Kidney epithelial cell (primary cell): ENCODE data around the gene BCL6B. TPM values are rescaled to one million over a fixed set of nuclear protein-coding genes. Genes with fewer than 3 reads are reported as not detected.

Experiments
- DNase-seq: peaks from one replicate; pipeline ENCODE4 v3.0.0-alpha.2; 2010; ENCODE audit warnings: low read depth
- H3K27me3 ChIP-seq: 2 replicates; pipeline ENCODE4 v1.6.0; 2011; ENCODE audit warnings: low read length; ENCODE audit not compliant: control insufficient read depth, insufficient read depth
- H3K36me3 ChIP-seq: 2 replicates; pipeline ENCODE4 v1.5.1; 2011; ENCODE audit warnings: low read length; ENCODE audit not compliant: control insufficient read depth, insufficient read depth
- H3K4me3 ChIP-seq: 2 replicates; pipeline ENCODE4 v1.5.1; 2011; ENCODE audit warnings: low read depth, mild to moderate bottlenecking, control low read depth, low read length
- CTCF ChIP-seq: IDR thresholded peaks from 2 replicates; pipeline ENCODE4 v1.5.1; 2011; ENCODE audit warnings: mild to moderate bottlenecking, moderate library complexity, low read length, control low read depth, inconsistent platforms; ENCODE audit not compliant: insufficient read depth, poor library complexity, severe bottlenecking
- total RNA-seq: library from RNA; depleted of rRNA; stranded (reverse); fragments of >200 nt; gene quantifications from 2 replicates; pipeline ENCODE4 v1.2.3, GENCODE V29; 2015

Gene BCL6B
- total RNA-seq, 1 donor from 2014 or later = 0.08 TPM

- Histone ChIP-seq H3K4me3 (no peak overlapping the region), H3K36me3 (no peaks in the 10 kb centered on the region), H3K27me3 (peaks cover 17% of the 10 kb centered on the region)
- DNase-seq = no peak
- no peak for TF ChIP-seq CTCF
Observed at GRCh38 chr17:7024402-7024785, 1.5 kb downstream of the BCL6B start.

- no peak for DNase-seq
- no peak for TF ChIP-seq CTCF
- Histone ChIP-seq H3K4me3 (no peak overlapping the region), H3K27me3 (peaks cover 17% of the 10 kb centered on the region), H3K36me3 (no peaks in the 10 kb centered on the region)
Observed at GRCh38 chr17:7025245-7025644, 2.4 kb downstream of the BCL6B start.

GRCh38 chr17:7026471-7027115, 3.7 kb downstream of the BCL6B start:
- Histone ChIP-seq H3K27me3 (peaks cover 17% of the 10 kb centered on the region), H3K4me3 (no peak overlapping the region), H3K36me3 (no peaks in the 10 kb centered on the region)
- TF ChIP-seq CTCF = no peak
- no peak for DNase-seq

GRCh38 chr17:7027335-7027734, 4.5 kb downstream of the BCL6B start:
- no peak for TF ChIP-seq CTCF
- DNase-seq = no peak
- peaks cover 13% of the 10 kb centered on the region for H3K27me3 ChIP-seq
- no peak overlapping the region for H3K4me3 ChIP-seq
- H3K36me3 ChIP-seq = no peaks in the 10 kb centered on the region

GRCh38 chr17:7029096-7029495, 6.2 kb downstream of the BCL6B start:
- no peaks in the 10 kb centered on the region for H3K27me3 ChIP-seq
- H3K36me3 ChIP-seq = no peaks in the 10 kb centered on the region
- TF ChIP-seq CTCF = no peak
- H3K4me3 ChIP-seq = no peak overlapping the region
- DNase-seq = no peak

GRCh38 chr17:7029659-7030058, 6.8 kb downstream of the BCL6B start:
- Histone ChIP-seq H3K4me3 (no peak overlapping the region), H3K36me3 (no peaks in the 10 kb centered on the region), H3K27me3 (no peaks in the 10 kb centered on the region)
- DNase-seq = no peak
- TF ChIP-seq CTCF = no peak
